Smooth muscle cell of the brain vasculature (primary cell): Measurements from ENCODE around the gene CRYGN.

Experiments used
- DNase-seq: peaks from one replicate; pipeline ENCODE4 v3.0.0-alpha.2; 2012; ENCODE audit warnings: low read depth, low spot score

CRYGN gene

GRCh38 chr7:151406886-151407583 lies 32.9 kb downstream of the CRYGN start:
- DNase-seq, result no peak

GRCh38 chr7:151406051-151406875 lies 33.7 kb downstream of the CRYGN start:
- DNase-seq, result no peak

DNA sequence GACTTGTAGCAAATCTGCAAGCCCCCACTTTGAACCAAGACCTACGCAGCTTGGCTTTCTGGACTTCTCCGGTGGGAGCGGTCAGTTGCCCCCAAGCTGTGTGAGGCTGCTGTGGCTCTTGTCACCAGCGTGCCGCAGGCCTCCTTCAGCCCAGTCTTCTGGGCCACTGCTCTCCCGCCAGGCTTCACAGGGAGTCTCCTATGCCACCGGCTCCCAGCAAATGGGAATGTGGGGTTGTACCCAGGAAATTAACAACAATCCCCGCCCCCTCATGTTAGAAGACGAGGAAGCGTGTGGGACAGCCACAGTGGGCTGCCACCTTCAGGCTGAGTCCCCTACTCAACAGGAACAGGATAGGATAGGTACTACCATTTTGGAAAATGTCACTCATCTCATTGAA lies 34.4 kb downstream of the CRYGN start:
- DNase-seq, result no peak

- no peak for DNase-seq
Observed at GRCh38 chr7:151405056-151405455, 34.9 kb downstream of the CRYGN start.

GRCh38 chr7:151404216-151405011 lies 35.5 kb downstream of the CRYGN start:
- DNase-seq, result no peak

DNA sequence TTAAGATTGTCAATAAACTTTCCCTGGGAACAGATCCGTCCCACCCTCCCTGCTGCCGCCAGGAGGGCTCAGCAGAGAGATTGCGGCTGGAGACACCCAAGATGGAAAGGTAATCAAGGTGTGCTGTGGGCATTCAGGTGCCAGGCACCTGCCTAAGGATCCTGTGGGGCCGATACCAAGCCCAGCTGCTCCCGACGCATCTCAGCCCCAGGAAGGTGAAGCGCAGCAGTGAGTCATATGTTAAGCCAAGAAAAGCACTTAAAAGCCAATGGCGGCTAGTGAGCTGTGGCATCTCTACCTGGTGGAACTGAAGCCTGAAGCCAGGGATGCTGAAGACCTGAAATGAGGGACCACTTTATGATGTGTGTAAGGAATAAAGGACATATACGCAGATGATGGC lies 36.2 kb downstream of the CRYGN start:
- no peak for DNase-seq

GRCh38 chr7:151402029-151402835 lies 37.7 kb downstream of the CRYGN start:
- DNase-seq, result no peak

- DNase-seq, result no peak
Observed at GRCh38 chr7:151400626-151401315, 39.2 kb downstream of the CRYGN start.

GRCh38 chr7:151399906-151400305 lies 40.0 kb downstream of the CRYGN start:
- no peak for DNase-seq

GRCh38 chr7:151399305-151399601 lies 40.7 kb downstream of the CRYGN start:
- DNase-seq, result no peak

DNA sequence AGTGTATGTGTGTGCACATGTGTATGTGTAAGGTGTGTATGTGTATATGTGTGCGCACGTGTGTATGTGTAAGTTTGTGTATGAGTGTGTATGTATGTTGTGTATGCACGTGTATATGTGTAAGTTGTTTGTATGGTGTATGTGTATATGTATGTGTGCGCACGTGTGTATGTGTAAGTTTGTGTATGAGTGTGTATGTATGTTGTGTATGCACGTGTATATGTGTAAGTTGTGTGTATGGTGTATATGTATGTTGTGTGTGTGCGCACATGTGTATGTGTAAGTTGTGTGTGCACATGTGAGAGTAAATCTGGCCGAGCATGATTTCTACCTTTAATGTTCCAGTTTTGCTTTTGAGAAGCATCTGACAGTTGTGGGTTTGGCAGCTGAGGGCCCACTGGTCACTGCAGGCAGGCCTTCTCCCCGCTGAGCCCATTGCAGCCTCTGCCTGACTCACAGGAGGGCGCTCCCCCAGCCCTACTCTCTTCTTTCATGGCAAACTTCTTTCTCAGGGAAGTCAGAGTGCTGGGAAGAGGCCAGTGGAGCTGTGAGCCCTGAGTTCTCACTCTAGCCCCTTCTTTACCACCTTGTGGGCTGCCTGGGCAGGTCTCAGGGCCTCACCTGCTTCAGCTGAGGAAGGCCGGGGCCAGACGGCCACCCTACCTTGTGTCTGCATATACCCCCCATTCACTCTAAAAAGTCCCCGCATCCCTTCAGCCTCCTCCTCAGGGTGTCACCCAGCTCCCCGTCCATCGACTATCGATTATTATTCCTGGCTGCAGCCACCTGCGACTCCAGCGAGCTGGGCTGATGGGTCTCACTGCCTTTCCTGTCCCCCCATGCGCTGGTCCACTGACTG lies 41.3 kb downstream of the CRYGN start:
- DNase-seq, result no peak

GRCh38 chr7:151397026-151397425 lies 42.9 kb downstream of the CRYGN start:
- DNase-seq, result no peak

DNA sequence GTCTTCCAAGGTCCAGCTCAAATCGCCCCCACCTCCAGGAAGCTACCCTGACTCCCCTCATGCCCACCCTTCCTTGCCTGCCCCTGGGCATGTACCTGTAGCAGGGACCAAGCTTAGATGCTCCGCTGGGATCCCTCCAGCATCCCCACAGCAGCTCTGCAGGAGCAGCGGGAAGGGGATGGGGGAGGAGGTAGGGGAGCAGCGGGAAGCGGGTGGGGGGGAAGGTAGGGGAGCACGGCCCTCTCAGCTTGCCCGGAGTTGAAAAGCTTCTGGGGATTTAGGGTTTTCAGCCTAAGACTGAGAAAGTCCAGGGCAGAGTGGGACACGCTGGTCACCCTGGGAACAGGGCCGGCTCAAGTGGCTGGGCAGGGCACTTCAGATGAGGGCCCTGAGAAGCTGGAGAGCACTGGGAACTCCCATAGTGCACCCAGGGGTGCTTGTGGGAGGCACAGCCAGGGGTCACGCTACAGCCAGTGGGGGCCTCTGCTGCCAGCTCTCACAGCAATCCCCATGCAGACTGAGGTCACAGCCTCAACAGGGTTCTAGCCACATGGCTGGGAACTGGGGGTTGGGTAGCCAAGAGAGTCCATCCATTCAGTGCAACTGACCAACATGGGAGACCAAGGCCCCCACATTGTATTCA lies 43.5 kb downstream of the CRYGN start:
- DNase-seq, result no peak

DNA sequence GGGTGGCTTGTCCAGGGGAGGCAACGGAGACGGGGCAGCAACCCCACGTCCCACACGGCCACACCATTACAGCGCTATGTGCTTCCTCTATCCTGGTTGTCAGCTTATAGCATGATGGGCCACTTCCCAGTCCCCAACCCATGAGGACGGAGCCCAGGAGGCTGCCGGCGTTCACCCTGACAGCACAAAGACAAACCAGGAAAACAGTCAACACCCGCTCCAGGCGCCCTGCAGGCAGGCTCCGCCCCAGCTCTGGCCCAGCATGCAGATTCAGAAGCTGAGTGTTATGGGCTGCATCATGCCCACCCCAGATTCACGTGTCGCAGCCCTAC lies 44.9 kb downstream of the CRYGN start:
- DNase-seq, result no peak

DNA sequence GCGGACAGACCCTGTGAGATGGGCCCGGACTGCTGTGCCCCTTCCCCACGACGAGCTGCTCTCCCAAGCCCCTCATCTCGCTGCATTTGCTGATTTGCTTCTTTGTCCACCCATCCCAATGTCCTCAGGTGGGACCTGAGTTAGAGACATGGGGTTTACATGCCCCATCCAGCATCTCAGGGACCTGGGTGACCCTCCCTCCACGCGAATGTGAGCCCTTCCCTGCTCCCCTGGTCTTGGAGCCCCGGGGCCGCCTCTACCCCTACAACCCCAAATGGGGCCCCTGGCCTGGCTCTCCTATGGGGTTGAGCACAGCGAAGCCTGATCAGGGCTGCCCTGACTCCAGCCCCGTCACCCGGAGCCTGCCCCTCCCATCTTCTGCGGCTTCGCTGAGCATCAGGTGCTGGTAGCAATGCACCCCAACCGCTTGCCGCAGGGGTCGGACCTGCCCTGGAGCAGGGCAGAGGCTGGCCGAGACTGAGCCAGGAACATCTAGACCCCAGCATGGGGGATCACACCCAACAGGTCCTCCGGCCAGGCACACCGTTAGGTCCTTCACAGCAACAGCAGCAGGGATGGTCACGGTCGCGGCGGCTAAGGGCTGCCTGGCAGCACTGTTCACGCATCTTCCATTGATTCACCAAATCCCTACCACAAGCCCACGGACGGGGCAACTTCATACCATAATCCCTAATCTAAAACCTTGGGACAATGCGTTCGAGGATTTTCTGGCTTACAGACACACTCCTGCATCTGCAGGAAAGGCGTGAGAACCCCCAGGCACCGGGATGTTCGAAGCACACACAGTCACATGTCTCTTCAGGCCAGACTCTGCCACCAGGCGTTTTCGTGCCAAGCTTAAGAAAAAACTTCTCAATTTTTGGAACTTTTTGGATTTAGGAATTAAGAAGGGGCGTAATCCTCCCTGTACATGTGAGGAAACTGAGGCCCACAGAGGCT lies 45.6 kb downstream of the CRYGN start:
- no peak for DNase-seq

- no peak for DNase-seq
Observed at GRCh38 chr7:151393031-151393977, 46.6 kb downstream of the CRYGN start.

DNA sequence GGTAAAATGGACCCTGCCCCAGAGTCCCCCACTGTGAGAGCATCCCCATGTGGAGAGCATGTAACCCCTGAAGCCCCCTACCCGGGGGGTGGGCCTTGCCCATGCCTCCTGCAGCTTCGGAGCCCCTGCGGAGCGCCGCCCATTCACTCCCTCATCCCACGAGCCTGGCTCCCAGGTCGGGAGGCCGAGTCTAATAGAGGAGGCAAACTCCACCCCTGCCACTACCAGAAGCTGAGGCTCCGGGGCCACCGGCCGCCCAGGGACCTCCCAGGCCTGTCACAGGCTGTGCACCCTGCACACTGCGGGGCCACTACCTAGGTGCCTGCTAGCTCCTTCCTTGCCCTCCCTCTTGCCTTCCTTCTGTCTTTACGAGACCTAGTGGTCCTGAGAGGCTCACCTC lies 47.5 kb downstream of the CRYGN start:
- no peak for DNase-seq
